CD4-positive, alpha-beta T cell (primary cell): Measurements from ENCODE around the gene ARHGAP26. TPM values are rescaled to one million over a fixed set of nuclear protein-coding genes. Genes with fewer than 3 reads are reported as not detected.

Experiments
- ATAC-seq: fragments of 200-7000 bp; cut with Tn5 transposase; one replicate; pipeline ENCODE4 v1.10.0; 2022; ENCODE audit warnings: mild to moderate bottlenecking; ENCODE audit not compliant: poor library complexity
- CTCF ChIA-PET: fragments of 350-600 bp; sonication (Branson Sonifier 250); formaldehyde crosslinking; loops from one replicate; lab custom pipeline; 2021; ENCODE audit warnings: antibody characterized with exemption, inconsistent platforms; lab: Charles Lee
- POLR2A ChIA-PET: fragments of 350-600 bp; sonication (Branson Sonifier 250); formaldehyde crosslinking; loops from one replicate; lab custom pipeline; 2021; ENCODE audit warnings: antibody characterized with exemption, inconsistent platforms; lab: Charles Lee
- DNase-seq, 14 experiments: peaks; one replicate each; pipeline ENCODE4 v3.0.0-alpha.2; 2013 to 2020; ENCODE audit warnings: mixed read lengths in 2 of 14
- H3K27ac ChIP-seq, 2 donors: one replicate each; pipeline versions ENCODE4 v1.5.1 to v1.7.0; 2013; ENCODE audit warnings: low read length in 2 of 2, low read depth in 1 of 2, mild to moderate bottlenecking in 1 of 2
- H3K27me3 ChIP-seq, 2 experiments: 1 replicate in 1 of 2; 2 replicates in 1 of 2; pipeline versions ENCODE4 v1.6.1 to v1.7.0; 2013; ENCODE audit warnings: low read length in 2 of 2, control low read depth in 1 of 2, mild to moderate bottlenecking in 1 of 2, moderate library complexity in 1 of 2; ENCODE audit not compliant: insufficient read depth in 2 of 2, control insufficient read depth in 1 of 2
- H3K36me3 ChIP-seq: one replicate; pipeline ENCODE4 v1.6.1; 2013; ENCODE audit warnings: low read length, control low read depth; ENCODE audit not compliant: insufficient read depth
- H3K4me1 ChIP-seq: one replicate; pipeline ENCODE4 v1.6.1; 2013; ENCODE audit warnings: low read length, control low read depth; ENCODE audit not compliant: insufficient read depth
- H3K4me3 ChIP-seq: one replicate; pipeline ENCODE4 v1.5.1; 2013; ENCODE audit warnings: mild to moderate bottlenecking, low read length, moderate library complexity
- H3K9me3 ChIP-seq, 2 experiments: 1 replicate in 1 of 2; 2 replicates in 1 of 2; pipeline versions ENCODE4 v1.6.1 to v1.7.0; 2013; ENCODE audit warnings: low read length in 2 of 2, mild to moderate bottlenecking in 2 of 2, control low read depth in 1 of 2, moderate library complexity in 1 of 2; ENCODE audit not compliant: control insufficient read depth in 1 of 2, insufficient read depth in 1 of 2
- H3K27ac Mint-ChIP-seq: one replicate; pipeline ENCODE4 v1.8.0; 2020; ENCODE audit warnings: mixed read lengths
- H3K27me3 Mint-ChIP-seq: one replicate; pipeline ENCODE4 v1.8.0; 2021; ENCODE audit warnings: mixed read lengths
- H3K36me3 Mint-ChIP-seq: one replicate; pipeline ENCODE4 v1.8.0; 2021; ENCODE audit warnings: low read depth, mixed read lengths
- H3K4me1 Mint-ChIP-seq: one replicate; pipeline ENCODE4 v1.8.0; 2021; ENCODE audit warnings: low read depth, mixed read lengths
- H3K4me3 Mint-ChIP-seq: one replicate; pipeline ENCODE4 v1.8.0; 2020; ENCODE audit warnings: mild to moderate bottlenecking, mixed read lengths
- H3K9me3 Mint-ChIP-seq: one replicate; pipeline ENCODE4 v1.8.0; 2020; ENCODE audit warnings: mixed read lengths
- CTCF ChIP-seq: fragments of 200-600 bp; IDR thresholded peaks from one replicate; pipeline ENCODE4 v1.8.0; 2022; ENCODE audit warnings: antibody characterized with exemption, mild to moderate bottlenecking
- intact Hi-C, 2 experiments: fragments of 100-400 bp; cut with DNase I in 1 of 2; cut with micrococcal nuclease in 1 of 2; formaldehyde crosslinking; loops; one replicate each; pipeline versions ENCODE4 v1.15.1 to v1.9.0; 2023 to 2025; cut with DNase I, micrococcal nuclease
- total RNA-seq, 174 experiments: library from RNA in 2 of 174; stranded (reverse) in 2 of 174; gene quantifications; one replicate each; pipeline ENCODE4 v1.2.3 and lab custom pipeline; 2021 to 2026

The ARHGAP26 gene
- total RNA-seq, 2 experiments from 2014 or later: 24.9 to 27.3 TPM

DNA sequence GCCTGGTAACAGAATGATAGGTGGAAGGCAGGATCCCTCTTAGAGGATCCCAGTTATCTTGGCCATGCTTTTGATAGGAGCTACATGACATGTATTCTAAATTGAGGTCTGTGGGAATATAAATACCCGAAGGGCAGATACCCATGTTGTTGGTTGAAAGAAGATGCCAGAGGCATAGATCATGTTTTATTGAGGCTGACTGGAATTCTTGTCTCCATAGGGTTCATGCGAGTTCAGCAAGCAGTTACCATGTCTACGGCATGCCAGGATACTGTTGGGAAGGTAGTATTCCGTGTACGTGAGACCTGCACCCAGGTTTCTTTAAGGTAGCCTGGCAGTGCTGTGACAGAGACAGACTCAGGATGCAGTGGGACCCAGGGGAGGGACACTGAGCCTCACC is 402.6 kb downstream of the ARHGAP26 start:
- CTCF ChIA-PET: no interaction called here
- Mint-ChIP-seq H3K9me3 (no peaks in the 10 kb centered on the region), H3K27ac (no peak overlapping the region), H3K36me3 (peaks cover 5% of the 10 kb centered on the region), H3K27me3 (no peaks in the 10 kb centered on the region), H3K4me3 (no peak overlapping the region), H3K4me1 (peaks cover 5% of the 10 kb centered on the region)
- POLR2A ChIA-PET: no interaction called here
- DNase-seq: no peak
- Histone ChIP-seq H3K9me3 (no peaks in the 10 kb centered on the region), H3K27me3 (no peaks in the 10 kb centered on the region), H3K27ac (no peak overlapping the region), H3K36me3 (no peaks in the 10 kb centered on the region), H3K4me3 (no peak overlapping the region), H3K4me1 (no peaks in the 10 kb centered on the region)
- no peak for TF ChIP-seq CTCF
- intact Hi-C loops: no loop called here
- ATAC-seq: no peak

- Histone ChIP-seq H3K36me3 (no peaks in the 10 kb centered on the region), H3K9me3 (no peaks in the 10 kb centered on the region), H3K4me3 (no peak overlapping the region), H3K27me3 (no peaks in the 10 kb centered on the region), H3K4me1 (no peaks in the 10 kb centered on the region), H3K27ac (no peak overlapping the region)
- intact Hi-C loops: no loop called here
- H3K27ac Mint-ChIP-seq: no peak overlapping the region
- no peaks in the 10 kb centered on the region for H3K27me3 Mint-ChIP-seq
- CTCF ChIA-PET: no interaction called here
- POLR2A ChIA-PET: no interaction called here
- no peak overlapping the region for H3K4me3 Mint-ChIP-seq
- ATAC-seq: no peak
- H3K9me3 Mint-ChIP-seq: no peaks in the 10 kb centered on the region
- DNase-seq: no peak
- peaks cover 5% of the 10 kb centered on the region for H3K4me1 Mint-ChIP-seq
- H3K36me3 Mint-ChIP-seq: peaks cover 5% of the 10 kb centered on the region
- no peak for TF ChIP-seq CTCF
Observed at GRCh38 chr5:143173139-143173889, 403.1 kb downstream of the ARHGAP26 start.

DNA sequence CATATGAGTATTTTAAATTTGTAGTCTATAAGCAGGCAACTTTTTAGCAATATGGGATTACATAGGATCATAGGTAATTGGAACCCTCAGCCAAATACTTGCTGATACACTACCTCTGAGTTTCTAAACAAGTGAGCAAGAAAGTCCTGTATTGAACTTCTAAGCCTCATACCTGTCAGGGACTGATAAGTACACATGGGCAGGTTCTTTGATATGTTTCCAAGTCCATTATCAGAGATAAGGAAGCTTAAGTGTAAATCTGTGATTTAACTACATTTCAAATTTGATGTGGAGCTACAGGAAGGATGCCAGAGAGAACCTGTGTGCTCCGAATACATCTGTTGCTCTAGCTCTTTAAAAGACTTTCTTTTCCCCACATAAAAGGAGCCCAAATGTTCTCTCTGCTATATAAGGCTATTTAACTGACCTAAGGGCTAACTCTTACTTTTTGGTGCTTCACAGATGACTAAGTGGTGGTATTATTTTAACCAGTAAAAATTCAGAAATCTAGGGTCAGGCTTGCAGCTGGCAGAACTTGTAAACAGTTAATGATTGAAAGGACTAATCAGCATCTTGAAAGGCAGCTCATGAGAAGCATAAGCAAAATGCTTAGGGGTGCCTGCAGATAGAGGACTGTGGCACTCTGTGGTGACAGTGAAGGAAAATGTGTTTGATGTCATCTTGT is 404.7 kb downstream of the ARHGAP26 start:
- ChIA-PET POLR2A (no interaction called here), CTCF (no interaction called here)
- peaks cover 12% of the 10 kb centered on the region for H3K36me3 Mint-ChIP-seq
- peaks cover 5% of the 10 kb centered on the region for H3K4me1 Mint-ChIP-seq
- no peaks in the 10 kb centered on the region for H3K9me3 ChIP-seq
- DNase-seq: no peak
- no peaks in the 10 kb centered on the region for H3K27me3 Mint-ChIP-seq
- no peak for TF ChIP-seq CTCF
- H3K4me3 Mint-ChIP-seq: no peak overlapping the region
- no peak overlapping the region for H3K27ac Mint-ChIP-seq
- no peak for ATAC-seq
- no peaks in the 10 kb centered on the region for H3K36me3 ChIP-seq
- no peak overlapping the region for H3K4me3 ChIP-seq
- H3K4me1 ChIP-seq: no peaks in the 10 kb centered on the region
- intact Hi-C loops: no loop called here
- H3K27me3 ChIP-seq: no peaks in the 10 kb centered on the region
- H3K9me3 Mint-ChIP-seq: no peaks in the 10 kb centered on the region
- H3K27ac ChIP-seq: no peak overlapping the region
